H1 (cell line): ENCODE data around the gene PTCRA. TPM values are rescaled to one million over a fixed set of nuclear protein-coding genes. Genes with fewer than 3 reads are reported as not detected.

ENCODE experiments used
- CTCF ChIA-PET: fragments of 300-600 bp; sonication (Branson Sonifier 250); formaldehyde crosslinking; loops from one replicate; lab custom pipeline; 2021; ENCODE audit not compliant: partially characterized antibody; lab: Charles Lee
- POLR2A ChIA-PET: fragments of 300-600 bp; sonication (Branson Sonifier 250); formaldehyde crosslinking; loops from one replicate; lab custom pipeline; 2021; ENCODE audit warnings: inconsistent platforms; ENCODE audit not compliant: partially characterized antibody; lab: Charles Lee
- DNase-seq, 2 experiments: peaks; one replicate each; pipeline versions ENCODE4 v3.0.0 to v3.0.0-alpha.2; 2010 to 2022; ENCODE audit warnings: low spot score in 2 of 2, low read depth in 1 of 2, mixed read lengths in 1 of 2
- FAIRE-seq: peaks from 2 replicates; lab custom pipeline; 2011; peaks lifted over from hg19 to GRCh38; lab: Jason Lieb, UNC
- H2AFZ ChIP-seq: 2 replicates; pipeline ENCODE4 v1.8.1; 2012; ENCODE audit warnings: low read length, inconsistent platforms
- H2AK5ac ChIP-seq: 2 replicates; pipeline ENCODE4 v1.6.1; 2013; ENCODE audit warnings: low read depth, low read length
- H2BK120ac ChIP-seq: replicated peaks from 2 replicates; pipeline ENCODE3; 2013; ENCODE audit warnings: low read depth, low read length, inconsistent platforms
- H2BK12ac ChIP-seq: 2 replicates; pipeline ENCODE4 v1.6.1; 2013; ENCODE audit warnings: low read depth, low read length
- H2BK15ac ChIP-seq: 2 replicates; pipeline ENCODE4 v1.6.1; 2013; ENCODE audit warnings: low read length
- H2BK20ac ChIP-seq: 2 replicates; pipeline ENCODE4 v1.6.1; 2013; ENCODE audit warnings: low read length
- H2BK5ac ChIP-seq: 2 replicates; pipeline ENCODE4 v1.6.1; 2013; ENCODE audit warnings: low read depth, low read length
- H3K14ac ChIP-seq: 2 replicates; pipeline ENCODE4 v1.6.1; 2013; ENCODE audit warnings: inconsistent platforms; ENCODE audit not compliant: insufficient read length
- H3K18ac ChIP-seq: 2 replicates; pipeline ENCODE4 v1.6.1; 2013; ENCODE audit warnings: low read length; ENCODE audit errors: extremely low read depth
- H3K23ac ChIP-seq: 2 replicates; pipeline ENCODE4 v1.6.1; 2013; ENCODE audit warnings: inconsistent platforms; ENCODE audit not compliant: insufficient read length
- H3K23me2 ChIP-seq: 2 replicates; pipeline ENCODE4 v1.6.1; 2013; ENCODE audit warnings: low read depth, low read length
- H3K27ac ChIP-seq: 2 replicates; pipeline ENCODE4 v1.6.1; 2011; ENCODE audit warnings: low read depth, low read length, inconsistent platforms
- H3K27me3 ChIP-seq, 4 experiments: replicated peaks in 1 of 4; 1 replicate in 1 of 4; 2 replicates in 3 of 4; pipeline versions ENCODE4 v1.6.1 to v1.8.1; 2011 to 2013; ENCODE audit warnings: low read length in 3 of 4, mild to moderate bottlenecking in 3 of 4, inconsistent platforms in 2 of 4, mixed read lengths in 2 of 4, moderate library complexity in 1 of 4; ENCODE audit not compliant: control insufficient read depth in 3 of 4, insufficient read depth in 3 of 4; ENCODE audit errors: extremely low read depth in 1 of 4
- H3K36me3 ChIP-seq, 4 experiments: 2 replicates each; pipeline versions ENCODE4 v1.6.1 to v1.8.1; 2011 to 2013; ENCODE audit warnings: mild to moderate bottlenecking in 4 of 4, low read length in 3 of 4, moderate library complexity in 2 of 4, control low read depth in 1 of 4, inconsistent platforms in 1 of 4; ENCODE audit not compliant: insufficient read depth in 4 of 4, control insufficient read depth in 2 of 4
- H3K4ac ChIP-seq: replicated peaks from 2 replicates; pipeline ENCODE3; 2013; ENCODE audit warnings: low read length, low read depth, mixed read lengths, inconsistent platforms; ENCODE audit not compliant: insufficient read length
- H3K4me1 ChIP-seq, 4 experiments: replicated peaks in 1 of 4; 1 replicate in 1 of 4; 2 replicates in 3 of 4; pipeline versions ENCODE4 v1.6.1 to v1.8.1; 2011 to 2013; ENCODE audit warnings: low read length in 3 of 4, inconsistent platforms in 2 of 4, mixed read lengths in 1 of 4; ENCODE audit not compliant: insufficient read depth in 4 of 4, control insufficient read depth in 3 of 4
- H3K4me2 ChIP-seq, 2 experiments: 2 replicates each; pipeline versions ENCODE4 v1.6.1 to v1.8.1; 2011 to 2013; ENCODE audit warnings: low read depth in 2 of 2, low read length in 2 of 2, control low read depth in 1 of 2, inconsistent platforms in 1 of 2, mild to moderate bottlenecking in 1 of 2; ENCODE audit not compliant: insufficient read depth in 1 of 2
- H3K4me3 ChIP-seq, 4 experiments: fragments of 200-600, 300-600 bp in 1 of 4; sonication (generic), shearing (Covaris generic), sonication (Bioruptor Twin) in 1 of 4; 2 replicates each; pipeline versions ENCODE4 v1.5.1 to v1.8.1; 2011 to 2016; ENCODE audit warnings: low read length in 4 of 4, low read depth in 3 of 4, control low read depth in 2 of 4, inconsistent platforms in 2 of 4, mild to moderate bottlenecking in 2 of 4, mixed read lengths in 1 of 4, moderate library complexity in 1 of 4; ENCODE audit not compliant: insufficient read depth in 2 of 4; ENCODE audit errors: extremely low read depth in 1 of 4
- H3K56ac ChIP-seq: replicated peaks from 2 replicates; pipeline ENCODE3; 2013; ENCODE audit warnings: low read depth, mild to moderate bottlenecking, mixed read lengths, low read length, inconsistent platforms; ENCODE audit not compliant: insufficient read length
- H3K79me1 ChIP-seq: 2 replicates; pipeline ENCODE4 v1.6.1; 2013; ENCODE audit warnings: low read depth, low read length, control low read depth
- H3K79me2 ChIP-seq, 2 experiments: 2 replicates each; pipeline versions ENCODE4 v1.6.1 to v1.8.1; 2012 to 2013; ENCODE audit warnings: low read length in 2 of 2, mild to moderate bottlenecking in 2 of 2, inconsistent platforms in 1 of 2; ENCODE audit not compliant: insufficient read depth in 2 of 2, control insufficient read depth in 1 of 2
- H3K9ac ChIP-seq, 4 experiments: replicated peaks in 1 of 4; 1 replicate in 1 of 4; 2 replicates in 3 of 4; pipeline versions ENCODE4 v1.6.1 to v1.8.1; 2011 to 2013; ENCODE audit warnings: low read depth in 3 of 4, low read length in 3 of 4, control low read depth in 2 of 4, mild to moderate bottlenecking in 2 of 4, moderate library complexity in 2 of 4, inconsistent platforms in 1 of 4; ENCODE audit errors: extremely low read depth in 1 of 4
- H3K9me3 ChIP-seq, 2 experiments: 2 replicates each; pipeline versions ENCODE4 v1.6.1 to v1.8.1; 2012 to 2013; ENCODE audit warnings: mild to moderate bottlenecking in 2 of 2, moderate library complexity in 2 of 2, control low read depth in 1 of 2, inconsistent platforms in 1 of 2, low read depth in 1 of 2, low read length in 1 of 2, mixed read lengths in 1 of 2; ENCODE audit not compliant: insufficient read depth in 2 of 2
- H4K20me1 ChIP-seq, 2 experiments: replicated peaks in 1 of 2; 2 replicates each; pipeline versions ENCODE3 to v1.8.1; 2011 to 2013; ENCODE audit warnings: inconsistent platforms in 2 of 2, low read length in 2 of 2, mild to moderate bottlenecking in 1 of 2; ENCODE audit not compliant: insufficient read depth in 2 of 2, control insufficient read depth in 1 of 2
- H4K5ac ChIP-seq: 2 replicates; pipeline ENCODE4 v1.6.1; 2013; ENCODE audit warnings: low read length, low read depth, mixed read lengths, inconsistent platforms; ENCODE audit not compliant: insufficient read length
- H4K8ac ChIP-seq: 2 replicates; pipeline ENCODE4 v1.8.0; 2013; ENCODE audit warnings: mild to moderate bottlenecking, moderate library complexity, low read length, inconsistent platforms; ENCODE audit not compliant: insufficient read depth; ENCODE audit errors: extremely low read depth
- H4K91ac ChIP-seq: replicated peaks from 2 replicates; pipeline ENCODE3; 2013; ENCODE audit warnings: low read length, mixed read lengths, inconsistent platforms; ENCODE audit not compliant: insufficient read length
- KDM5A ChIP-seq: fragments of 200-600 bp; IDR thresholded peaks from 2 replicates; pipeline ENCODE4 v1.7.1; 2012; ENCODE audit warnings: mild to moderate bottlenecking, low read length, inconsistent platforms, mixed read lengths
- SP1 ChIP-seq: IDR thresholded peaks from 2 replicates; pipeline ENCODE4 v1.6.1; 2011; ENCODE audit warnings: low read depth, low read length
- SRF ChIP-seq: IDR thresholded peaks from 2 replicates; pipeline ENCODE4 v1.6.1; 2011; ENCODE audit warnings: mild to moderate bottlenecking, low read depth, low read length, moderate library complexity
- TEAD4 ChIP-seq: IDR thresholded peaks from 2 replicates; pipeline ENCODE4 v1.6.1; 2012; ENCODE audit warnings: low read depth, low read length, inconsistent platforms, mixed read lengths
- WGBS, 2 experiments: shearing (Covaris generic) in 1 of 2; methylation state at CpG; one replicate each; pipeline versions ENCODE4 v1.1.6 to v1.1.7; 2013 to 2015; ENCODE audit warnings: low lambda C conversion rate in 2 of 2, mixed read lengths in 2 of 2, inconsistent platforms in 1 of 2, low coverage in 1 of 2, missing lambda C conversion rate in 1 of 2; ENCODE audit not compliant: insufficient replicate concordance in 2 of 2, insufficient coverage in 1 of 2, insufficient read length in 1 of 2; ENCODE audit errors: extremely low coverage in 1 of 2, missing lambda C conversion rate in 1 of 2; 5-methylcytosine and 5-hydroxymethylcytosine counted together
- polyA plus RNA-seq, 7 experiments: library from polyadenylated mRNA; depleted of rRNA in 3 of 7; stranded (reverse) in 5 of 7; unstranded in 2 of 7; fragments of >200 nt in 5 of 7; fragments of 200-250 nt in 2 of 7; gene quantifications; 1 replicate in 5 of 7; 2 replicates in 1 of 7; 4 replicates in 1 of 7; pipeline versions ENCODE4 v1.2.1 to v1.2.3, GENCODE V29; 2011 to 2013; ENCODE audit warnings: missing spikeins in 2 of 7, mixed read lengths in 2 of 7
- total RNA-seq: library from RNA; stranded (reverse); fragmentation: NEBNext Ultra II Directional; extraction: Animal tissue kit (Norgen Biotek cat#: 25700); gene quantifications from 2 replicates; pipeline ENCODE4 v1.2.1, GENCODE V29; 2021
- TF ChIP-seq, protein P1 (sequence below): IDR thresholded peaks from 2 replicates; pipeline ENCODE4 v1.6.1; 2012; ENCODE audit warnings: low read length, inconsistent platforms

The PTCRA gene
- total and polyA plus RNA-seq, 2 of the 8 experiments (the other 6 are each of a cell fraction or from before 2014, with no cell fraction given) = not detected

DNA sequence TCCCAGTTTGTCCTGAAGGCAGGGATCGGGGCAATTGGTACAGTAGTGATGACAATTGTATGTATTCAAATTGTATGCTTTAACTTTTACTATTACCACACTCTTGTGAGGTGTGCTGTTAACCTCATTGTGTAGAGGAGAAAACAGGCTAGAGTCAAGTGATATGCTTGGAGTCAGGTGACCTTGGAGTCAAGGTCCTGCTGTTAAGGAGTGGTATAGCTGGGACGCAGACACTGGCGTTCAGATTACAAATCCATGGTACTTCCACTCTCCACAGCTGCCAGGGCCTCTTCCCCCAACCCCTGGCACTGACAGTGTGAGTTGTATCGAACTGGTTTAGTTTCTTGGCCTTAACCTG, 23.9 kb downstream of the PTCRA start:
- Histone ChIP-seq H2BK5ac (peak overlapping the region; percentile 32; the same call in 1 of the 2 replicates), H3K23ac (no peak overlapping the region), H4K5ac (no peak overlapping the region), H3K18ac (no peak overlapping the region), H3K14ac (no peak overlapping the region), H3K4me1 (peaks cover 0 to 6% (median 1%) of the 10 kb centered on the region in 4 experiments; a peak in 4 of 7 replicates), H3K4me2 (0 out of 4 replicates have a peak overlapping the region, but pooled peaks of 1 of the 2 experiments have one; percentile 13), H3K9ac (no peak overlapping the region), H2BK15ac (no peak overlapping the region), H4K8ac (no peak overlapping the region), H3K23me2 (no peaks in the 10 kb centered on the region), H3K4ac (no peak overlapping the region), H2BK20ac (no peak overlapping the region), H4K20me1 (peaks cover 0 to 2% of the 10 kb centered on the region in 2 experiments), H2BK120ac (no peak overlapping the region), H2AFZ (no peak overlapping the region), H2BK12ac (no peak overlapping the region), H3K27ac (no peak overlapping the region), H3K4me3 (no peak overlapping the region), H3K79me1 (no peaks in the 10 kb centered on the region; the same call in 1 of the 2 replicates), H4K91ac (no peak overlapping the region), H3K79me2 (peaks cover 0 to 4% of the 10 kb centered on the region in 2 experiments; a peak in 1 of 4 replicates), H3K9me3 (no peaks in the 10 kb centered on the region), H3K56ac (no peak overlapping the region), H2AK5ac (no peak overlapping the region), H3K36me3 (peaks cover 3 to 35% (median 16%) of the 10 kb centered on the region in 4 experiments; a peak in 7 of 8 replicates), H3K27me3 (no peaks in the 10 kb centered on the region)
- CTCF ChIA-PET = interaction anchor here (1.2 to 1.4 kb wide), 3 partner anchors 24 to 71 kb away, joined by 3 to 5 read pairs (median 3); no protein-coding TSS in a partner anchor
- FAIRE-seq (no peak), DNase-seq (no peak)
- 90% methylated on average over 4 of the region's 4 CpGs; no CpG with 5 or more reads in 1 of the 2 experiments for WGBS, 2 experiments
- no peak for TF ChIP-seq SP1
- TF ChIP-seq, protein P1, sequence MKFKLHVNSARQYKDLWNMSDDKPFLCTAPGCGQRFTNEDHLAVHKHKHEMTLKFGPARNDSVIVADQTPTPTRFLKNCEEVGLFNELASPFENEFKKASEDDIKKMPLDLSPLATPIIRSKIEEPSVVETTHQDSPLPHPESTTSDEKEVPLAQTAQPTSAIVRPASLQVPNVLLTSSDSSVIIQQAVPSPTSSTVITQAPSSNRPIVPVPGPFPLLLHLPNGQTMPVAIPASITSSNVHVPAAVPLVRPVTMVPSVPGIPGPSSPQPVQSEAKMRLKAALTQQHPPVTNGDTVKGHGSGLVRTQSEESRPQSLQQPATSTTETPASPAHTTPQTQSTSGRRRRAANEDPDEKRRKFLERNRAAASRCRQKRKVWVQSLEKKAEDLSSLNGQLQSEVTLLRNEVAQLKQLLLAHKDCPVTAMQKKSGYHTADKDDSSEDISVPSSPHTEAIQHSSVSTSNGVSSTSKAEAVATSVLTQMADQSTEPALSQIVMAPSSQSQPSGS = no peak
- no peak for TF ChIP-seq SRF
- TF ChIP-seq TEAD4 = no peak
- TF ChIP-seq KDM5A = no peak
- POLR2A ChIA-PET = interaction anchor here (0.9 to 2.2 kb wide), 5 partner anchors 10 to 70 kb away, joined by 3 to 13 read pairs (median 4); partner anchors contain the start of genes CNPY3 and GNMT
